ENCODE measurements around the gene NAA38.

Gene NAA38

DNA sequence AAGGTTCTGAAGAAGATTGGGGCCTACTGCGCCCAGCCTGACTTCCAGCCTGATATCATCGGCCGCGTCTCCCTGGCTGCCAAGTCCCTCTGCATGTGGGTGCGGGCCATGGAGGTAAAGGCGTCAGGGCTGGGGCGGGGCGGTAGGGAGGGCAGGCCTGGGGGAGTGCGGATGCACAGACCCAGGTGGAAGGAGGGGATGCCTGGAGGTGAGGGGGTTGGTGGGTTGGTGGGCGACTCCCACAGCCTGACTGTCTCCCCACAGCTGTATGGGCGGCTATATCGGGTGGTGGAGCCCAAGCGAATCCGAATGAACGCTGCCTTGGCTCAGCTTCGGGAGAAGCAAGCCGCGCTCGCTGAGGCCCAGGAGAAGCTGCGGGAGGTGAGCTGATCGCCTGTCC lies 50.2 kb downstream of the NAA38 start:
- no peak overlapping the region for H3K27ac ChIP-seq (ENCODE audit: low read depth, low read length, poor library complexity, severe bottlenecking)
- no peaks in the 10 kb centered on the region for H3K79me2 ChIP-seq (ENCODE audit: insufficient read depth, low read length)
- no peaks in the 10 kb centered on the region for H3K36me3 ChIP-seq (ENCODE audit: insufficient read depth, low read length)
- no peak overlapping the region for H2AFZ ChIP-seq (ENCODE audit: low read length)
- no peaks in the 10 kb centered on the region; the same call in 1 of the 2 replicates for H3K27me3 ChIP-seq (ENCODE audit: insufficient read depth, low read length)
- no peak overlapping the region for H3K9ac ChIP-seq (ENCODE audit: low read length)
- H3K9me3 ChIP-seq (ENCODE audit: low read length): no peaks in the 10 kb centered on the region
- H3K4me1 ChIP-seq (ENCODE audit: insufficient read depth, low read length, severe bottlenecking): no peaks in the 10 kb centered on the region
- no peaks in the 10 kb centered on the region for H4K20me1 ChIP-seq (ENCODE audit: insufficient read depth, low read length)
- no peak overlapping the region for H3K4me2 ChIP-seq (ENCODE audit: low read length)
- H3K4me3 ChIP-seq (ENCODE audit: low read depth, low read length, poor library complexity, severe bottlenecking): no peak overlapping the region
- no peaks in the 10 kb centered on the region for H3K9me2 ChIP-seq (ENCODE audit: low read depth, low read length)
- no peaks in the 10 kb centered on the region for H3F3A ChIP-seq (ENCODE audit: insufficient read depth, low read length)
- TF ChIP-seq, protein P1, sequence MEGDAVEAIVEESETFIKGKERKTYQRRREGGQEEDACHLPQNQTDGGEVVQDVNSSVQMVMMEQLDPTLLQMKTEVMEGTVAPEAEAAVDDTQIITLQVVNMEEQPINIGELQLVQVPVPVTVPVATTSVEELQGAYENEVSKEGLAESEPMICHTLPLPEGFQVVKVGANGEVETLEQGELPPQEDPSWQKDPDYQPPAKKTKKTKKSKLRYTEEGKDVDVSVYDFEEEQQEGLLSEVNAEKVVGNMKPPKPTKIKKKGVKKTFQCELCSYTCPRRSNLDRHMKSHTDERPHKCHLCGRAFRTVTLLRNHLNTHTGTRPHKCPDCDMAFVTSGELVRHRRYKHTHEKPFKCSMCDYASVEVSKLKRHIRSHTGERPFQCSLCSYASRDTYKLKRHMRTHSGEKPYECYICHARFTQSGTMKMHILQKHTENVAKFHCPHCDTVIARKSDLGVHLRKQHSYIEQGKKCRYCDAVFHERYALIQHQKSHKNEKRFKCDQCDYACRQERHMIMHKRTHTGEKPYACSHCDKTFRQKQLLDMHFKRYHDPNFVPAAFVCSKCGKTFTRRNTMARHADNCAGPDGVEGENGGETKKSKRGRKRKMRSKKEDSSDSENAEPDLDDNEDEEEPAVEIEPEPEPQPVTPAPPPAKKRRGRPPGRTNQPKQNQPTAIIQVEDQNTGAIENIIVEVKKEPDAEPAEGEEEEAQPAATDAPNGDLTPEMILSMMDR (IDR thresholded peaks at IDR 0.05; ENCODE audit: low read length): no peak
- TF ChIP-seq EZH2 (IDR thresholded peaks at IDR 0.05; ENCODE audit: borderline replicate concordance, low read length): no peak

Measured in OCI-LY1 (cell line).